Skeletal muscle satellite cell (primary cell): ENCODE measurements around the gene IRF2BP2. TPM values are rescaled to one million over a fixed set of nuclear protein-coding genes. Genes with fewer than 3 reads are reported as not detected.

ENCODE experiments used
- H3K27me3 ChIP-seq: 2 replicates; pipeline ENCODE4 v1.7.0; 2013; ENCODE audit warnings: low read length; ENCODE audit not compliant: control insufficient read depth, insufficient read depth
- H3K36me3 ChIP-seq: 2 replicates; pipeline ENCODE4 v1.7.0; 2013; ENCODE audit warnings: mild to moderate bottlenecking, control low read depth, low read length; ENCODE audit not compliant: insufficient read depth
- H3K4me1 ChIP-seq: 2 replicates; pipeline ENCODE4 v1.7.0; 2013; ENCODE audit warnings: low read length; ENCODE audit not compliant: control insufficient read depth, insufficient read depth
- H3K4me2 ChIP-seq: 2 replicates; pipeline ENCODE4 v1.7.0; 2013; ENCODE audit warnings: mild to moderate bottlenecking, low read length
- H3K4me3 ChIP-seq: 2 replicates; pipeline ENCODE4 v1.7.0; 2013; ENCODE audit warnings: low read length
- H3K9ac ChIP-seq: 2 replicates; pipeline ENCODE4 v1.7.0; 2013; ENCODE audit warnings: mild to moderate bottlenecking, low read depth, low read length, moderate library complexity
- H3K9me3 ChIP-seq: replicated peaks from 2 replicates; pipeline ENCODE4 v1.7.0; 2013; ENCODE audit warnings: mild to moderate bottlenecking, control low read depth, low read length
- small RNA-seq: library from RNA; depleted of rRNA; stranded (forward); fragments of <200 nt; gene quantifications from one replicate; pipeline ENCODE3, GENCODE V24; 2012

Gene IRF2BP2

GRCh38 chr1:234555390-234556024 is 54.5 kb downstream of the IRF2BP2 start:
- no peaks in the 10 kb centered on the region for H3K27me3 ChIP-seq
- no peak overlapping the region for H3K4me2 ChIP-seq
- H3K4me1 ChIP-seq: no peaks in the 10 kb centered on the region
- H3K9ac ChIP-seq: no peak overlapping the region
- no peak overlapping the region for H3K4me3 ChIP-seq
- no peaks in the 10 kb centered on the region for H3K9me3 ChIP-seq
- no peaks in the 10 kb centered on the region for H3K36me3 ChIP-seq

GRCh38 chr1:234554698-234555311 is 55.2 kb downstream of the IRF2BP2 start:
- no peaks in the 10 kb centered on the region for H3K27me3 ChIP-seq
- no peaks in the 10 kb centered on the region for H3K9me3 ChIP-seq
- no peaks in the 10 kb centered on the region for H3K36me3 ChIP-seq
- no peak overlapping the region for H3K9ac ChIP-seq
- no peaks in the 10 kb centered on the region for H3K4me1 ChIP-seq
- no peak overlapping the region for H3K4me3 ChIP-seq
- no peak overlapping the region for H3K4me2 ChIP-seq

Small RNA genes lying within 50 kb of the gene (small RNA-seq; reads per million reads assigned to genes)
- gene RF00096: not detected
